GM12878 (cell line): ENCODE results near the gene DNAI4. TPM values are rescaled to one million over a fixed set of nuclear protein-coding genes. Genes with fewer than 3 reads are reported as not detected.

Experiments used
- ATAC-seq: fragments of 200-7000 bp; cut with Tn5 transposase; 3 replicates; pipeline ENCODE4 v1.9.1; 2020; ENCODE audit warnings: mild to moderate bottlenecking, moderate library complexity
- BruUV-seq: library from RNA; stranded (reverse); fragments of 400-500 nt; replicated peaks from 2 replicates; lab custom pipeline; 2021; lab: Mats Ljungman, UMichigan
- CTCF ChIA-PET: fragments of 300-600 bp; sonication (Branson Sonifier 250); formaldehyde crosslinking; extraction: SDS; loops from one replicate; lab custom pipeline; 2021; ENCODE audit warnings: inconsistent platforms; lab: Yijun Ruan, JAX
- POLR2A ChIA-PET: fragments of 350-600 bp; formaldehyde crosslinking; extraction: SDS; loops from one replicate; lab custom pipeline; 2021; ENCODE audit warnings: inconsistent platforms; lab: Charles Lee
- RAD21 ChIA-PET: fragments of 300-600 bp; sonication (Branson Sonifier 250); formaldehyde crosslinking; loops from one replicate; lab custom pipeline; 2023; ENCODE audit warnings: antibody characterized with exemption; ENCODE audit not compliant: unreplicated experiment; lab: Charles Lee
- SMC1A ChIA-PET: fragments of 300-600 bp; sonication (Branson Sonifier 250); formaldehyde crosslinking; loops from one replicate; lab custom pipeline; 2023; ENCODE audit not compliant: unreplicated experiment, uncharacterized antibody; lab: Charles Lee
- DNase-seq: peaks from one replicate; pipeline ENCODE4 v3.0.0-alpha.2; 2011; ENCODE audit warnings: low read depth, low spot score
- FAIRE-seq: peaks from 3 replicates; lab custom pipeline; 2011; peaks lifted over from hg19 to GRCh38; lab: Jason Lieb, UNC
- H2AFZ ChIP-seq: 2 replicates; pipeline ENCODE4 v1.6.0; 2011; ENCODE audit warnings: low read depth, low read length, control low read depth; ENCODE audit not compliant: control insufficient read depth
- H3K27ac ChIP-seq: 2 replicates; pipeline ENCODE4 v1.5.1; 2011; ENCODE audit warnings: control low read depth; ENCODE audit not compliant: control insufficient read depth, insufficient read depth
- H3K27me3 ChIP-seq, 2 experiments: replicated peaks in 1 of 2; 2 replicates each; pipeline versions ENCODE4 v1.6.0 to v1.6.1; 2011; ENCODE audit warnings: low read length in 1 of 2; ENCODE audit not compliant: control insufficient read depth in 2 of 2, insufficient read depth in 2 of 2
- H3K36me3 ChIP-seq, 2 experiments: 2 replicates each; pipeline ENCODE4 v1.5.1; 2011; ENCODE audit warnings: low read length in 1 of 2; ENCODE audit not compliant: control insufficient read depth in 2 of 2, insufficient read depth in 2 of 2
- H3K4me1 ChIP-seq: 2 replicates; pipeline ENCODE4 v1.6.1; 2011; ENCODE audit warnings: mild to moderate bottlenecking, low read length, moderate library complexity, mixed read lengths; ENCODE audit not compliant: control insufficient read depth, insufficient read depth
- H3K4me2 ChIP-seq: 2 replicates; pipeline ENCODE4 v1.6.0; 2011; ENCODE audit warnings: control low read depth; ENCODE audit not compliant: control insufficient read depth, insufficient read depth
- H3K4me3 ChIP-seq: fragments of 200-600 bp; sonication (generic); 2 replicates; pipeline ENCODE4 v1.5.1; 2016
- H3K79me2 ChIP-seq: 2 replicates; pipeline ENCODE4 v1.6.0; 2011; ENCODE audit warnings: low read length; ENCODE audit not compliant: control insufficient read depth, insufficient read depth
- H3K9ac ChIP-seq: 2 replicates; pipeline ENCODE4 v1.8.0; 2011; ENCODE audit warnings: low read length, control low read depth, mixed read lengths; ENCODE audit not compliant: control insufficient read depth, insufficient read depth
- H3K9me3 ChIP-seq: replicated peaks from 3 replicates; pipeline ENCODE4 v1.5.1; 2011; ENCODE audit warnings: mild to moderate bottlenecking, low read length; ENCODE audit not compliant: control insufficient read depth, insufficient read depth
- H4K20me1 ChIP-seq: 2 replicates; pipeline ENCODE4 v1.6.0; 2011; ENCODE audit not compliant: control insufficient read depth, insufficient read depth
- BMI1 ChIP-seq: fragments of 450-650 bp; IDR thresholded peaks from 2 replicates; pipeline ENCODE4 v1.6.1; 2016; ENCODE audit warnings: mild to moderate bottlenecking, moderate library complexity, borderline replicate concordance
- CHD2 ChIP-seq: IDR thresholded peaks from 2 replicates; pipeline ENCODE4 v1.6.1; 2011; ENCODE audit warnings: low read depth, low read length, improper control_type of control experiment, borderline replicate concordance
- CHD4 ChIP-seq: fragments of 200-600 bp; sonication (generic); IDR thresholded peaks from 2 replicates; pipeline ENCODE4 v1.6.1; 2016; ENCODE audit warnings: mild to moderate bottlenecking
- IKZF2 ChIP-seq, 2 experiments: fragments of 450-650 bp; IDR thresholded peaks; 2 replicates each; pipeline ENCODE4 v1.6.1; 2017; ENCODE audit warnings: mild to moderate bottlenecking in 2 of 2, moderate library complexity in 2 of 2
- JUNB ChIP-seq: IDR thresholded peaks from 2 replicates; pipeline ENCODE4 v1.6.1; 2016; ENCODE audit warnings: antibody characterized with exemption, mild to moderate bottlenecking
- LARP7 ChIP-seq: fragments of 450-650 bp; IDR thresholded peaks from 2 replicates; pipeline ENCODE4 v1.6.1; 2017; ENCODE audit warnings: mild to moderate bottlenecking
- MTA2 ChIP-seq: fragments of 450-650 bp; IDR thresholded peaks from 2 replicates; pipeline ENCODE4 v1.6.1; 2016; ENCODE audit warnings: low read depth, mild to moderate bottlenecking, moderate library complexity
- NFIC ChIP-seq: IDR thresholded peaks from 2 replicates; pipeline ENCODE4 v1.6.1; 2012; ENCODE audit warnings: low read depth, mild to moderate bottlenecking, inconsistent platforms, low read length, moderate library complexity
- NFXL1 ChIP-seq: fragments of 450-650 bp; IDR thresholded peaks from 2 replicates; pipeline ENCODE4 v1.6.1; 2017; ENCODE audit warnings: antibody characterized with exemption, mild to moderate bottlenecking, borderline replicate concordance
- NR2C2 ChIP-seq: IDR thresholded peaks from 2 replicates; pipeline ENCODE4 v1.6.1; 2011; ENCODE audit warnings: borderline replicate concordance, low read depth; ENCODE audit not compliant: control insufficient read depth, insufficient read length
- PKNOX1 ChIP-seq: fragments of 450-650 bp; IDR thresholded peaks from 2 replicates; pipeline ENCODE4 v1.6.1; 2016; ENCODE audit warnings: mild to moderate bottlenecking
- RAD21 ChIP-seq: IDR thresholded peaks from 2 replicates; pipeline ENCODE4 v1.6.1; 2011; ENCODE audit warnings: mild to moderate bottlenecking, low read depth, low read length, moderate library complexity; ENCODE audit not compliant: insufficient read depth
- SUZ12 ChIP-seq: fragments of 200-600 bp; sonication (generic); IDR thresholded peaks from one replicate; pipeline ENCODE4 v1.6.1; 2018; ENCODE audit warnings: antibody characterized with exemption, mild to moderate bottlenecking; ENCODE audit not compliant: unreplicated experiment
- YY1 ChIP-seq: IDR thresholded peaks from 2 replicates; pipeline ENCODE4 v1.6.1; 2011; ENCODE audit warnings: low read depth, mild to moderate bottlenecking, low read length
- ZNF274 ChIP-seq: IDR thresholded peaks from one replicate; pipeline ENCODE4 v1.8.0; 2011; ENCODE audit not compliant: insufficient read length, insufficient read depth
- WGBS: methylation state at CpG from one replicate; pipeline ENCODE4 v1.1.6; 2016; ENCODE audit warnings: low lambda C conversion rate; ENCODE audit not compliant: insufficient replicate concordance, insufficient coverage; ENCODE audit errors: missing lambda C conversion rate; 5-methylcytosine and 5-hydroxymethylcytosine counted together
- in situ Hi-C: fragments of 300-500 bp; cut with MboI; formaldehyde crosslinking; loops from 9 replicates; pipeline ENCODE4 v1.14.3; 2018; ENCODE audit warnings: mixed read lengths
- intact Hi-C: fragments of 100-400 bp; cut with micrococcal nuclease; formaldehyde crosslinking; loops from one replicate; pipeline ENCODE4 v1.14.2; 2022; ENCODE audit not compliant: unreplicated experiment
- polyA plus RNA-seq, 11 experiments: library from polyadenylated mRNA; depleted of rRNA in 4 of 11; unstranded in 6 of 11; stranded (reverse) in 5 of 11; fragments of >200 nt; fragmentation: Nextera tagmentation in 4 of 11; fragmentation: Illumina TruSeq in 1 of 11; extraction: Ambion mirVana in 4 of 11; extraction: Trizol in 1 of 11; gene quantifications; 1 replicate in 1 of 11; 2 replicates in 10 of 11; pipeline versions ENCODE4 v1.2.1 to v1.2.3, GENCODE V29; 2011 to 2016; ENCODE audit warnings: inconsistent platforms in 2 of 11, missing spikeins in 2 of 11, low read depth in 1 of 11
- total RNA-seq, 4 experiments: library from RNA; depleted of rRNA in 3 of 4; stranded (reverse); fragments of >200 nt in 3 of 4; fragmentation: Illumina TruSeq in 1 of 4; extraction: Trizol in 1 of 4; gene quantifications; 2 replicates each; pipeline versions ENCODE4 v1.2.1 to v1.2.3, GENCODE V29; 2013 to 2021
- TF ChIP-seq, protein P1 (sequence below): fragments of 450-650 bp; IDR thresholded peaks from 2 replicates; pipeline ENCODE4 v1.6.1; 2017; ENCODE audit warnings: mild to moderate bottlenecking, low read depth, inconsistent platforms; ENCODE audit not compliant: poor library complexity, severe bottlenecking

The DNAI4 gene
- total and polyA plus RNA-seq, 10 of the 15 experiments (the other 5 are each of a cell fraction or from before 2014, with no cell fraction given), result 0.13 to 2.3 (median 0.27) TPM; not detected in 1

- ATAC-seq (peak; percentile 89), DNase-seq (no peak), FAIRE-seq (peak; percentile 57)
- WGBS, result 18% methylated on average over 4 of the region's 4 CpGs
- SMC1A ChIA-PET, result no interaction called here
- RAD21 ChIA-PET, result no interaction called here
- no peaks in the 10 kb centered on the region for H4K20me1 ChIP-seq
- H3K27me3 ChIP-seq, result no peaks in the 10 kb centered on the region
- no peak overlapping the region for H3K4me3 ChIP-seq
- H3K4me1 ChIP-seq, result no peaks in the 10 kb centered on the region
- H3K27ac ChIP-seq, result peak overlapping the region; percentile 37
- H2AFZ ChIP-seq, result no peak overlapping the region
- POLR2A ChIA-PET, result no interaction called here
- H3K36me3 ChIP-seq, result peaks cover 3 to 32% of the 10 kb centered on the region in 2 experiments
- no peak overlapping the region for H3K9ac ChIP-seq
- TF ChIP-seq, protein P1, sequence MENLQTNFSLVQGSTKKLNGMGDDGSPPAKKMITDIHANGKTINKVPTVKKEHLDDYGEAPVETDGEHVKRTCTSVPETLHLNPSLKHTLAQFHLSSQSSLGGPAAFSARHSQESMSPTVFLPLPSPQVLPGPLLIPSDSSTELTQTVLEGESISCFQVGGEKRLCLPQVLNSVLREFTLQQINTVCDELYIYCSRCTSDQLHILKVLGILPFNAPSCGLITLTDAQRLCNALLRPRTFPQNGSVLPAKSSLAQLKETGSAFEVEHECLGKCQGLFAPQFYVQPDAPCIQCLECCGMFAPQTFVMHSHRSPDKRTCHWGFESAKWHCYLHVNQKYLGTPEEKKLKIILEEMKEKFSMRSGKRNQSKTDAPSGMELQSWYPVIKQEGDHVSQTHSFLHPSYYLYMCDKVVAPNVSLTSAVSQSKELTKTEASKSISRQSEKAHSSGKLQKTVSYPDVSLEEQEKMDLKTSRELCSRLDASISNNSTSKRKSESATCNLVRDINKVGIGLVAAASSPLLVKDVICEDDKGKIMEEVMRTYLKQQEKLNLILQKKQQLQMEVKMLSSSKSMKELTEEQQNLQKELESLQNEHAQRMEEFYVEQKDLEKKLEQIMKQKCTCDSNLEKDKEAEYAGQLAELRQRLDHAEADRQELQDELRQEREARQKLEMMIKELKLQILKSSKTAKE, result no peak
- TF ChIP-seq IKZF2 (IDR thresholded peaks at IDR 0.05) (peak in 1 of 2 experiments; percentile 23; a peak in 1 of 4 replicates), NFIC (peak; percentile 51; the same call in 1 of the 2 replicates), MTA2 (peak; percentile 55), CHD4 (no peak), YY1 (no peak), LARP7 (no peak), ZNF274 (no peak), CHD2 (no peak), NR2C2 (no peak), NFXL1 (no peak), RAD21 (no peak), PKNOX1 (no peak), BMI1 (no peak), JUNB (peak; percentile 65), SUZ12 (no peak)
- CTCF ChIA-PET, result no interaction called here
- no TSS peak for BruUV-seq
- H3K4me2 ChIP-seq, result no peak overlapping the region
- intact Hi-C loops (no loop called here), in situ Hi-C loops (no loop called here)
- H3K9me3 ChIP-seq, result no peaks in the 10 kb centered on the region
- H3K79me2 ChIP-seq, result peaks cover 4% of the 10 kb centered on the region
These were observed 29.6 kb upstream of the DNAI4 start for GRCh38 chr1:66954208-66954607.
